ENCODE data around the gene FAT1. TPM values are rescaled to one million over a fixed set of nuclear protein-coding genes. Genes with fewer than 3 reads are reported as not detected.

FAT1 gene
- total RNA-seq, 1 experiment from 2014 or later, result 172 TPM

- no peak for DNase-seq (ENCODE audit: low spot score)
- peaks cover 9% of the 10 kb centered on the region for H3K36me3 Mint-ChIP-seq
- H3K4me1 Mint-ChIP-seq, result peaks cover 60% of the 10 kb centered on the region
- ATAC-seq, result no peak
- TF ChIP-seq HMGA2 (CRISPR knock-in tag; IDR thresholded peaks at IDR 0.05) (no peak), RORB (CRISPR knock-in tag; IDR thresholded peaks at IDR 0.05) (no peak), PREB (CRISPR knock-in tag; IDR thresholded peaks at IDR 0.05; ENCODE audit: borderline replicate concordance) (no peak), ELF4 (CRISPR knock-in tag; IDR thresholded peaks at IDR 0.05; ENCODE audit: low read depth) (no peak), KAT7 (CRISPR knock-in tag; IDR thresholded peaks at IDR 0.05; ENCODE audit: borderline replicate concordance) (no peak), ZNF219 (CRISPR knock-in tag; IDR thresholded peaks at IDR 0.05; ENCODE audit: borderline replicate concordance) (no peak), ZMAT4 (CRISPR knock-in tag; IDR thresholded peaks at IDR 0.05) (no peak), ZNF317 (CRISPR knock-in tag; IDR thresholded peaks at IDR 0.05; ENCODE audit: borderline replicate concordance, low read depth) (no peak), FOXK1 (CRISPR knock-in tag; IDR thresholded peaks at IDR 0.05) (no peak), CDX4 (CRISPR knock-in tag; IDR thresholded peaks at IDR 0.05; ENCODE audit: borderline replicate concordance) (no peak), ATF1 (CRISPR knock-in tag; IDR thresholded peaks at IDR 0.05) (no peak), NFYB (CRISPR knock-in tag; conservative IDR thresholded peaks at IDR 0.05; ENCODE audit: low read depth) (no peak), TEAD1 (CRISPR knock-in tag; IDR thresholded peaks at IDR 0.05) (no peak), ARID4B (CRISPR knock-in tag; IDR thresholded peaks at IDR 0.05; ENCODE audit: borderline replicate concordance) (no peak), SMAD3 (CRISPR knock-in tag; IDR thresholded peaks at IDR 0.05; ENCODE audit: borderline replicate concordance) (no peak), CREB1 (CRISPR knock-in tag; IDR thresholded peaks at IDR 0.05) (no peak), MAX (CRISPR knock-in tag; IDR thresholded peaks at IDR 0.05) (no peak), ZNF281 (CRISPR knock-in tag; IDR thresholded peaks at IDR 0.05) (no peak)
- H3K4me3 Mint-ChIP-seq, result no peak overlapping the region
- H3K9me3 Mint-ChIP-seq, result no peaks in the 10 kb centered on the region
- H3K27ac Mint-ChIP-seq, result peak overlapping the region; percentile 0
- POLR2A ChIA-PET, result no interaction called here
- CTCF ChIA-PET, result no interaction called here
- H3K27me3 Mint-ChIP-seq (ENCODE audit: low read depth), result no peaks in the 10 kb centered on the region
Measured at GRCh38 chr4:186714006-186714675, 9.5 kb downstream of the FAT1 start.

All from WTC11 (cell line).